NCI-H2107 treated with DMSO at 0.1 percent for 48 hours (cell line): ENCODE data around the gene WDR87.

Experiments
- DNase-seq: peaks from one replicate; lab custom pipeline; 2025; ENCODE audit not compliant: unreplicated experiment; lab: John Stamatoyannopoulos, UW

Gene WDR87

GRCh38 chr19:37905946-37906868 is at the start of gene WDR87:
WDR87 (minus strand) TSS chr19:37906594; CDS start chr19:37898239, 8,355 bp downstream.
- peak; percentile 21 for DNase-seq

GRCh38 chr19:37955986-37956385 is 49.6 kb upstream of the WDR87 start:
- DNase-seq = no peak

- DNase-seq = no peak
Measured at GRCh38 chr19:37954421-37954874, 48.1 kb upstream of the WDR87 start.

GRCh38 chr19:37953918-37954303 is 47.5 kb upstream of the WDR87 start:
- DNase-seq = no peak

- no peak for DNase-seq
Measured at GRCh38 chr19:37953171-37953917, 47.0 kb upstream of the WDR87 start.

GRCh38 chr19:37951816-37952210 is 45.4 kb upstream of the WDR87 start:
- no peak for DNase-seq

GRCh38 chr19:37950471-37951175 is 44.2 kb upstream of the WDR87 start:
- DNase-seq = no peak

GRCh38 chr19:37948362-37948761 is 42.0 kb upstream of the WDR87 start:
- DNase-seq = no peak

- no peak for DNase-seq
Measured at GRCh38 chr19:37947778-37948177, 41.4 kb upstream of the WDR87 start.

GRCh38 chr19:37946132-37946531 is 39.7 kb upstream of the WDR87 start:
- DNase-seq = no peak

GRCh38 chr19:37943480-37943879 is 37.1 kb upstream of the WDR87 start:
- no peak for DNase-seq

GRCh38 chr19:37942516-37942902 is 36.1 kb upstream of the WDR87 start:
- DNase-seq = no peak

GRCh38 chr19:37941782-37942515 is 35.6 kb upstream of the WDR87 start:
- no peak for DNase-seq

- no peak for DNase-seq
Measured at GRCh38 chr19:37938353-37938752, 32.0 kb upstream of the WDR87 start.

GRCh38 chr19:37936886-37937285 is 30.5 kb upstream of the WDR87 start:
- no peak for DNase-seq

- DNase-seq = no peak
Measured at GRCh38 chr19:37936166-37936565, 29.8 kb upstream of the WDR87 start.

GRCh38 chr19:37935341-37935740 is 28.9 kb upstream of the WDR87 start:
- DNase-seq = no peak

GRCh38 chr19:37933937-37934358 is 27.6 kb upstream of the WDR87 start:
- DNase-seq = no peak

- peak; percentile 81 for DNase-seq
Measured at GRCh38 chr19:37932985-37933936, 26.9 kb upstream of the WDR87 start.
